ENCODE measurements around the gene ZNF672. TPM values are rescaled to one million over a fixed set of nuclear protein-coding genes. Genes with fewer than 3 reads are reported as not detected.

The ZNF672 gene
- total RNA-seq, 1 experiment from 2014 or later: 29.1 TPM

GRCh38 chr1:248862998-248863881 lies 25.2 kb downstream of the ZNF672 start:
- Histone ChIP-seq H3K4me1 (peaks cover 15% of the 10 kb centered on the region), H3K9me3 (no peaks in the 10 kb centered on the region), H3K27me3 (replicated peaks; ENCODE audit: control insufficient read depth, insufficient read depth, low read length) (no peaks in the 10 kb centered on the region), H3K4me3 (ENCODE audit: low read depth, low read length) (peak overlapping the region; percentile 51), H3K36me3 (ENCODE audit: control insufficient read depth, insufficient read depth, low read length) (no peaks in the 10 kb centered on the region)
- no TSS peak for BruUV-seq (replicated peaks)
- H3K27me3 Mint-ChIP-seq (ENCODE audit: insufficient read depth, unreplicated experiment): no peaks in the 10 kb centered on the region
- intact Hi-C loops (cut with micrococcal nuclease; ENCODE audit: unreplicated experiment): loop anchor here (1.0 kb wide), 3 partner anchors 10 to 43 kb away; partner anchors contain the start of genes PGBD2 and ZNF672
- H3K27ac Mint-ChIP-seq (ENCODE audit: unreplicated experiment): no peak overlapping the region
- peak; percentile 81 to 84 for DNase-seq
- ChIA-PET POLR2A (no interaction called here), CTCF (no interaction called here)
- H3K36me3 Mint-ChIP-seq (ENCODE audit: insufficient read depth, unreplicated experiment): peaks cover 14% of the 10 kb centered on the region
- no peaks in the 10 kb centered on the region for H3K9me3 Mint-ChIP-seq (ENCODE audit: unreplicated experiment)
- TF ChIP-seq CTCF (IDR thresholded peaks at IDR 0.05; ENCODE audit: insufficient read depth in 1 of 2, low read depth in 1 of 2, low read length in 1 of 2, severe bottlenecking in 1 of 2, unreplicated experiment in 1 of 2): no peak
- peaks cover 16% of the 10 kb centered on the region for H3K4me1 Mint-ChIP-seq (ENCODE audit: low read depth, unreplicated experiment)
- peak overlapping the region; percentile 67 for H3K4me3 Mint-ChIP-seq (ENCODE audit: unreplicated experiment)

GRCh38 chr1:248871837-248872401 lies 33.9 kb downstream of the ZNF672 start:
- Histone ChIP-seq H3K4me3 (ENCODE audit: low read depth, low read length) (peak overlapping the region; percentile 12; the same call in 1 of the 2 replicates), H3K9me3 (no peaks in the 10 kb centered on the region), H3K27me3 (replicated peaks; ENCODE audit: control insufficient read depth, insufficient read depth, low read length) (no peaks in the 10 kb centered on the region), H3K36me3 (ENCODE audit: control insufficient read depth, insufficient read depth, low read length) (no peaks in the 10 kb centered on the region), H3K4me1 (peaks cover 6% of the 10 kb centered on the region; the same call in 1 of the 2 replicates)
- Mint-ChIP-seq H3K27ac (ENCODE audit: unreplicated experiment) (peak overlapping the region; percentile 95), H3K4me1 (ENCODE audit: low read depth, unreplicated experiment) (peaks cover 25% of the 10 kb centered on the region), H3K9me3 (ENCODE audit: unreplicated experiment) (no peaks in the 10 kb centered on the region), H3K36me3 (ENCODE audit: insufficient read depth, unreplicated experiment) (peaks cover 30% of the 10 kb centered on the region), H3K27me3 (ENCODE audit: insufficient read depth, unreplicated experiment) (peaks cover 4% of the 10 kb centered on the region), H3K4me3 (ENCODE audit: unreplicated experiment) (peak overlapping the region; percentile 98)
- no peak for DNase-seq
- BruUV-seq (replicated peaks): no TSS peak
- CTCF ChIA-PET: no interaction called here
- no peak for TF ChIP-seq CTCF (IDR thresholded peaks at IDR 0.05; ENCODE audit: insufficient read depth in 1 of 2, low read depth in 1 of 2, low read length in 1 of 2, severe bottlenecking in 1 of 2, unreplicated experiment in 1 of 2)
- POLR2A ChIA-PET: interaction anchor here (3.2 kb wide), 1 partner anchor 34 kb away, joined by 15 read pairs; the partner anchor contains the start of gene ZNF672
- intact Hi-C loops (cut with micrococcal nuclease; ENCODE audit: unreplicated experiment): no loop called here

- no peaks in the 10 kb centered on the region for H3K36me3 ChIP-seq (ENCODE audit: control insufficient read depth, insufficient read depth, low read length)
- H3K27me3 Mint-ChIP-seq (ENCODE audit: insufficient read depth, unreplicated experiment): peaks cover 4% of the 10 kb centered on the region
- H3K9me3 ChIP-seq: no peaks in the 10 kb centered on the region
- POLR2A ChIA-PET: interaction anchor here (0.6 to 3.2 kb wide), 6 partner anchors 14 to 47 kb away, joined by 3 to 15 read pairs (median 5); partner anchors contain the start of genes PGBD2, SH3BP5L, ZNF672 and ZNF692
- peak overlapping the region; percentile 40 for H3K4me3 ChIP-seq (ENCODE audit: low read depth, low read length)
- TF ChIP-seq CTCF (IDR thresholded peaks at IDR 0.05; ENCODE audit: insufficient read depth in 1 of 2, low read depth in 1 of 2, low read length in 1 of 2, severe bottlenecking in 1 of 2, unreplicated experiment in 1 of 2): no peak
- intact Hi-C loops (cut with micrococcal nuclease; ENCODE audit: unreplicated experiment): loop anchor here (1.0 kb wide), 4 partner anchors 10 to 47 kb away; no protein-coding TSS in a partner anchor
- no TSS peak for BruUV-seq (replicated peaks)
- H3K27ac Mint-ChIP-seq (ENCODE audit: unreplicated experiment): peak overlapping the region; percentile 95
- peak; percentile 78 to 88 for DNase-seq
- H3K27me3 ChIP-seq (replicated peaks; ENCODE audit: control insufficient read depth, insufficient read depth, low read length): no peaks in the 10 kb centered on the region
- no peaks in the 10 kb centered on the region for H3K9me3 Mint-ChIP-seq (ENCODE audit: unreplicated experiment)
- CTCF ChIA-PET: interaction anchor here (1.3 to 2.5 kb wide), 2 partner anchors 14 to 47 kb away, joined by 4 to 19 read pairs; partner anchors contain the start of genes SH3BP5L and ZNF692
- H3K4me3 Mint-ChIP-seq (ENCODE audit: unreplicated experiment): peak overlapping the region; percentile 98
- H3K4me1 ChIP-seq: peaks cover 6% of the 10 kb centered on the region; the same call in 1 of the 2 replicates
- peaks cover 30% of the 10 kb centered on the region for H3K36me3 Mint-ChIP-seq (ENCODE audit: insufficient read depth, unreplicated experiment)
- H3K4me1 Mint-ChIP-seq (ENCODE audit: low read depth, unreplicated experiment): peaks cover 25% of the 10 kb centered on the region
These were observed 34.9 kb downstream of the ZNF672 start for GRCh38 chr1:248872752-248873408.

Measured in Caco-2 (cell line).